A549 (cell line): Measurements from ENCODE around the gene INPP5A.

Experiments
- CHD2 ChIP-seq: fragments of 150-350 bp; IDR thresholded peaks from 2 replicates; pipeline ENCODE4 v1.6.1; 2014; ENCODE audit warnings: low read length; ENCODE audit not compliant: partially characterized antibody
- ESRRA ChIP-seq: fragments of 150-350 bp; IDR thresholded peaks from 2 replicates; pipeline ENCODE4 v1.6.1; 2014; ENCODE audit warnings: mild to moderate bottlenecking, low read length, borderline replicate concordance
- JUNB ChIP-seq: fragments of >200 bp; sonication (Bioruptor Twin); formaldehyde crosslinking; IDR thresholded peaks from 2 replicates; pipeline ENCODE4 v1.6.1; 2016
- MAX ChIP-seq: IDR thresholded peaks from 2 replicates; pipeline ENCODE4 v1.6.1; 2012
- ZC3H11A ChIP-seq: fragments of 450-650 bp; IDR thresholded peaks from 2 replicates; pipeline ENCODE4 v1.6.1; 2014; ENCODE audit warnings: antibody characterized with exemption, mild to moderate bottlenecking

- TF ChIP-seq CHD2 (no peak), JUNB (no peak), ZC3H11A (no peak), ESRRA (no peak), MAX (no peak)
Observed at GRCh38 chr10:132689721-132690360, 152.3 kb downstream of the INPP5A start.
